IMR-90 (cell line): Measurements from ENCODE around the gene SPATC1L. TPM values are rescaled to one million over a fixed set of nuclear protein-coding genes. Genes with fewer than 3 reads are reported as not detected.
"Not testable (repeated sequence)": the region's sequence is repeated elsewhere in the genome, so short reads cannot be mapped to it uniquely, and the experiment has no call there.

Source experiments
- ATAC-seq: fragments of 200-7000 bp; cut with Tn5 transposase; 2 replicates; pipeline ENCODE4 v1.9.1; 2020; ENCODE audit warnings: low read depth, mild to moderate bottlenecking, moderate library complexity
- BruUV-seq: library from RNA; stranded (reverse); fragments of 400-500 nt; replicated peaks from 2 replicates; lab custom pipeline; 2021; lab: Mats Ljungman, UMichigan
- CTCF ChIA-PET: fragments of 300-600 bp; formaldehyde crosslinking; extraction: SDS; loops from one replicate; lab custom pipeline; 2021; ENCODE audit warnings: antibody characterized with exemption; lab: Yijun Ruan, JAX
- POLR2A ChIA-PET: fragments of 300-600 bp; sonication (Branson Sonifier 250); formaldehyde crosslinking; loops from one replicate; lab custom pipeline; 2022; ENCODE audit warnings: antibody characterized with exemption; ENCODE audit not compliant: unreplicated experiment; lab: Charles Lee
- DNase-seq: peaks from one replicate; pipeline ENCODE4 v3.0.0; 2013
- H2AFZ ChIP-seq: replicated peaks from 2 replicates; pipeline ENCODE3; 2013; ENCODE audit warnings: low read length, mild to moderate bottlenecking; ENCODE audit not compliant: poor library complexity
- H2AK5ac ChIP-seq: 2 replicates; pipeline ENCODE4 v1.6.1; 2013; ENCODE audit warnings: low read depth, low read length, inconsistent platforms
- H2AK9ac ChIP-seq: replicated peaks from 2 replicates; pipeline ENCODE3; 2013; ENCODE audit warnings: mild to moderate bottlenecking, low read depth, low read length, moderate library complexity; ENCODE audit not compliant: poor library complexity
- H2BK120ac ChIP-seq: 2 replicates; pipeline ENCODE4 v1.6.1; 2013; ENCODE audit warnings: low read depth, low read length, inconsistent platforms
- H2BK15ac ChIP-seq: 3 replicates; pipeline ENCODE4 v1.6.1; 2013; ENCODE audit warnings: low read depth, low read length, inconsistent platforms
- H2BK20ac ChIP-seq: 2 replicates; pipeline ENCODE4 v1.6.1; 2013; ENCODE audit warnings: low read depth, mild to moderate bottlenecking, inconsistent platforms, low read length, moderate library complexity
- H2BK5ac ChIP-seq: 2 replicates; pipeline ENCODE4 v1.6.1; 2013; ENCODE audit warnings: mild to moderate bottlenecking, low read depth, low read length, inconsistent platforms; ENCODE audit not compliant: poor library complexity, severe bottlenecking
- H3K14ac ChIP-seq: replicated peaks from 2 replicates; pipeline ENCODE4 v1.6.1; 2013; ENCODE audit warnings: low read depth, low read length, inconsistent platforms
- H3K18ac ChIP-seq: 2 replicates; pipeline ENCODE4 v1.6.1; 2013; ENCODE audit warnings: low read depth, low read length, control low read depth
- H3K23ac ChIP-seq: 2 replicates; pipeline ENCODE4 v1.6.1; 2013; ENCODE audit warnings: low read depth, low read length, inconsistent platforms
- H3K27ac ChIP-seq: 2 replicates; pipeline ENCODE4 v1.5.1; 2013; ENCODE audit warnings: mild to moderate bottlenecking, control low read depth, low read length; ENCODE audit not compliant: insufficient read depth
- H3K27me3 ChIP-seq: 2 replicates; pipeline ENCODE4 v1.6.1; 2013; ENCODE audit warnings: low read length; ENCODE audit not compliant: control insufficient read depth, insufficient read depth
- H3K36me3 ChIP-seq: 2 replicates; pipeline ENCODE4 v1.6.1; 2013; ENCODE audit warnings: low read length, mixed read lengths; ENCODE audit not compliant: control insufficient read depth, insufficient read depth
- H3K4ac ChIP-seq: 2 replicates; pipeline ENCODE4 v1.6.1; 2013; ENCODE audit warnings: low read depth, low read length, inconsistent platforms
- H3K4me1 ChIP-seq: 2 replicates; pipeline ENCODE4 v1.6.1; 2013; ENCODE audit warnings: low read length, mixed read lengths; ENCODE audit not compliant: control insufficient read depth, insufficient read depth
- H3K4me2 ChIP-seq: 2 replicates; pipeline ENCODE4 v1.6.1; 2013; ENCODE audit warnings: low read depth, mild to moderate bottlenecking, control low read depth, low read length, moderate library complexity
- H3K4me3 ChIP-seq: 2 replicates; pipeline ENCODE4 v1.5.1; 2013; ENCODE audit warnings: low read depth, mild to moderate bottlenecking, control low read depth, low read length, moderate library complexity; ENCODE audit not compliant: insufficient read depth
- H3K56ac ChIP-seq: 2 replicates; pipeline ENCODE4 v1.6.1; 2013; ENCODE audit warnings: low read length, inconsistent platforms; ENCODE audit not compliant: insufficient read depth; ENCODE audit errors: extremely low read depth
- H3K79me1 ChIP-seq, 2 experiments: 2 replicates each; pipeline ENCODE4 v1.6.1; 2013; ENCODE audit warnings: low read length in 2 of 2, inconsistent platforms in 1 of 2, low read depth in 1 of 2
- H3K9ac ChIP-seq: 2 replicates; pipeline ENCODE4 v1.6.1; 2013; ENCODE audit warnings: low read depth, low read length, control low read depth
- H3K9me1 ChIP-seq: 2 replicates; pipeline ENCODE4 v1.6.1; 2013; ENCODE audit warnings: low read length, inconsistent platforms; ENCODE audit not compliant: insufficient read depth
- H3K9me3 ChIP-seq: 2 replicates; pipeline ENCODE4 v1.6.1; 2013; ENCODE audit warnings: low read length; ENCODE audit not compliant: control insufficient read depth, insufficient read depth
- H4K20me1 ChIP-seq: 2 replicates; pipeline ENCODE4 v1.6.1; 2013; ENCODE audit warnings: low read length, inconsistent platforms; ENCODE audit not compliant: insufficient read depth
- H4K5ac ChIP-seq: 2 replicates; pipeline ENCODE4 v1.6.1; 2013; ENCODE audit warnings: mild to moderate bottlenecking, low read depth, low read length, control low read depth
- H4K8ac ChIP-seq, 2 experiments: 2 replicates each; pipeline ENCODE4 v1.6.1; 2013; ENCODE audit warnings: low read depth in 2 of 2, low read length in 2 of 2, control low read depth in 1 of 2, inconsistent platforms in 1 of 2
- H4K91ac ChIP-seq: 2 replicates; pipeline ENCODE4 v1.6.1; 2013; ENCODE audit warnings: low read depth, low read length, inconsistent platforms; ENCODE audit not compliant: insufficient read depth
- WGBS, 2 experiments: methylation state at CpG; one replicate each; pipeline versions ENCODE4 v1.1.5 to v1.1.7; 2013; ENCODE audit warnings: missing lambda C conversion rate in 2 of 2; ENCODE audit not compliant: insufficient read length in 1 of 2; ENCODE audit errors: extremely low coverage in 2 of 2; 5-methylcytosine and 5-hydroxymethylcytosine counted together
- dilution Hi-C: fragments of 300-500 bp; cut with HindIII; formaldehyde crosslinking; loops from one replicate; pipeline ENCODE4 v1.14.3; 2018; ENCODE audit warnings: low sequenced_read_pairs; ENCODE audit not compliant: unreplicated experiment
- in situ Hi-C: fragments of 300-500 bp; cut with MboI; formaldehyde crosslinking; loops from 3 replicates; pipeline ENCODE4 v1.14.3; 2019; ENCODE audit warnings: low sequenced_read_pairs, inconsistent platforms, mixed read lengths
- intact Hi-C: fragments of 100-400 bp; cut with micrococcal nuclease; formaldehyde crosslinking; loops from 2 replicates; pipeline ENCODE4 v1.10.0; 2022
- polyA plus RNA-seq, 3 experiments: library from polyadenylated mRNA; depleted of rRNA; stranded (reverse); fragments of >200 nt; gene quantifications; 2 replicates each; pipeline ENCODE4 v1.2.3, GENCODE V29; 2012; ENCODE audit warnings: low replicate concordance in 1 of 3
- total RNA-seq: library from RNA; depleted of rRNA; stranded (reverse); fragments of >200 nt; gene quantifications from 2 replicates; pipeline ENCODE4 v1.2.3, GENCODE V29; 2012

The SPATC1L gene
- total and polyA plus RNA-seq, 2 of the 4 experiments (the other 2 are of a cell fraction): 3.8 to 17.2 TPM

DNA sequence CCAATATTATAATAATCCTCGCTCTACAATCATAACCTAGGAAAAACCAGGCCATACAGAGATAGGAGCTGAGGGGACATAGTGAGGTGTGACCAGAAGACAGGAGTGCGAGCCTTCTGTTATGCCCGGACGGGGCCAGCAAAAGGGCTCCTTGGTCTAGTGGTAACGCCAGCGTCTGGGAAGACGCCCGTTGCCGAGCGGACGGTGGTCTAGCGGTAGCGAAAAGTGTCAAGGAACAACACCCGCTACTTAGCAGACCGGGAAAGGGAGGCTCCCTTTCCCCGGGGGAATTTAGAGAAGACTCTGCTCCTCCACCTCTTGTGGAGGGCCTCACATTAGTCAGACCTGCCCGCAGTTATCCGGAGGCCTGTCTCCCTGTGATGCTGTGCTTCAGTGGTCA is 39.4 kb upstream of the SPATC1L start:
- POLR2A ChIA-PET, intact Hi-C loops: not testable (repeated sequence)

More for the DNA sequence above, 39.4 kb upstream of the SPATC1L start:
- H4K5ac ChIP-seq, CTCF ChIA-PET, H3K4me2 ChIP-seq, H3K9ac ChIP-seq, H4K8ac ChIP-seq, DNase-seq, H3K56ac ChIP-seq, H2BK20ac ChIP-seq, H3K27ac ChIP-seq, H3K9me1 ChIP-seq, H3K4me3 ChIP-seq, H2AK9ac ChIP-seq, in situ Hi-C loops, H3K9me3 ChIP-seq, H2BK15ac ChIP-seq, H2AFZ ChIP-seq, ATAC-seq, H3K14ac ChIP-seq, H2AK5ac ChIP-seq, H3K4ac ChIP-seq, H2BK120ac ChIP-seq, H3K18ac ChIP-seq, H3K27me3 ChIP-seq, dilution Hi-C loops, H3K4me1 ChIP-seq, BruUV-seq, H2BK5ac ChIP-seq, H3K23ac ChIP-seq, H4K91ac ChIP-seq: not testable (repeated sequence)
- H3K36me3 ChIP-seq: peaks cover 28% of the 10 kb centered on the region
- WGBS, 2 experiments: 93% methylated on average over 3 of the region's 18 CpGs; no CpG with 5 or more reads in 1 of the 2 experiments
- H3K79me1 ChIP-seq: peaks cover 15 to 76% of the 10 kb centered on the region in 2 experiments
- H4K20me1 ChIP-seq: peaks cover 34% of the 10 kb centered on the region; the same call in 1 of the 2 replicates
